Measurements from ENCODE around the gene SUSD1.

The SUSD1 gene

GRCh38 chr9:112087506-112087905 lies 87.6 kb downstream of the SUSD1 start:
- DNase-seq = no peak
- H3K4me3 ChIP-seq (ENCODE audit: low read depth in 1 of 2, low read length in 2 of 2) = no peak overlapping the region
- no peak for ATAC-seq (ENCODE audit: insufficient read depth, low read depth)
- no peak overlapping the region for H2AFZ ChIP-seq (ENCODE audit: low read depth, low read length)
- no peaks in the 10 kb centered on the region for H3K4me1 ChIP-seq (ENCODE audit: insufficient read depth, low read length)
- no peak overlapping the region for H3K9ac ChIP-seq (ENCODE audit: low read depth, low read length)
- H3K27ac ChIP-seq (ENCODE audit: low read length) = no peak overlapping the region
- H3K36me3 ChIP-seq (ENCODE audit: insufficient read depth, low read length) = no peaks in the 10 kb centered on the region; the same call in 1 of the 2 replicates
- H3K27me3 ChIP-seq (ENCODE audit: insufficient read depth, low read length, poor library complexity) = no peaks in the 10 kb centered on the region
- H3K9me3 ChIP-seq (ENCODE audit: insufficient read depth, low read length, severe bottlenecking) = no peaks in the 10 kb centered on the region
- TF ChIP-seq CTCF (IDR thresholded peaks at IDR 0.05; ENCODE audit: borderline replicate concordance, extremely low read depth, low read length, poor library complexity, severe bottlenecking) (no peak), EZH2 (IDR thresholded peaks at IDR 0.05; ENCODE audit: borderline replicate concordance, low read depth, low read length, severe bottlenecking) (no peak)
- H3K79me2 ChIP-seq (ENCODE audit: insufficient read depth, low read length) = no peaks in the 10 kb centered on the region
- H4K20me1 ChIP-seq (ENCODE audit: insufficient read depth, low read length) = no peaks in the 10 kb centered on the region
- H3K4me2 ChIP-seq (ENCODE audit: insufficient read depth, low read length) = no peak overlapping the region

GRCh38 chr9:112086627-112087026 lies 88.5 kb downstream of the SUSD1 start:
- no peaks in the 10 kb centered on the region for H4K20me1 ChIP-seq (ENCODE audit: insufficient read depth, low read length)
- no peak overlapping the region for H3K27ac ChIP-seq (ENCODE audit: low read length)
- H3K27me3 ChIP-seq (ENCODE audit: insufficient read depth, low read length, poor library complexity) = no peaks in the 10 kb centered on the region
- H3K4me3 ChIP-seq (ENCODE audit: low read depth in 1 of 2, low read length in 2 of 2) = no peak overlapping the region
- no peaks in the 10 kb centered on the region for H3K79me2 ChIP-seq (ENCODE audit: insufficient read depth, low read length)
- ATAC-seq (ENCODE audit: insufficient read depth, low read depth) (no peak), DNase-seq (no peak)
- no peaks in the 10 kb centered on the region; the same call in 1 of the 2 replicates for H3K36me3 ChIP-seq (ENCODE audit: insufficient read depth, low read length)
- no peak overlapping the region for H3K4me2 ChIP-seq (ENCODE audit: insufficient read depth, low read length)
- peaks cover 2% of the 10 kb centered on the region for H3K9me3 ChIP-seq (ENCODE audit: insufficient read depth, low read length, severe bottlenecking)
- H2AFZ ChIP-seq (ENCODE audit: low read depth, low read length) = no peak overlapping the region
- TF ChIP-seq EZH2 (IDR thresholded peaks at IDR 0.05; ENCODE audit: borderline replicate concordance, low read depth, low read length, severe bottlenecking) (no peak), CTCF (IDR thresholded peaks at IDR 0.05; ENCODE audit: borderline replicate concordance, extremely low read depth, low read length, poor library complexity, severe bottlenecking) (peak; percentile 68)
- no peak overlapping the region for H3K9ac ChIP-seq (ENCODE audit: low read depth, low read length)
- no peaks in the 10 kb centered on the region for H3K4me1 ChIP-seq (ENCODE audit: insufficient read depth, low read length)

- ATAC-seq (ENCODE audit: insufficient read depth, low read depth) = no peak
- Histone ChIP-seq H3K4me3 (ENCODE audit: low read depth in 1 of 2, low read length in 2 of 2) (no peak overlapping the region), H3K9me3 (ENCODE audit: insufficient read depth, low read length, severe bottlenecking) (peaks cover 2% of the 10 kb centered on the region), H2AFZ (ENCODE audit: low read depth, low read length) (no peak overlapping the region), H3K4me2 (ENCODE audit: insufficient read depth, low read length) (no peak overlapping the region), H3K4me1 (ENCODE audit: insufficient read depth, low read length) (no peaks in the 10 kb centered on the region), H3K9ac (ENCODE audit: low read depth, low read length) (no peak overlapping the region), H3K27ac (ENCODE audit: low read length) (no peak overlapping the region), H3K36me3 (ENCODE audit: insufficient read depth, low read length) (no peaks in the 10 kb centered on the region; the same call in 1 of the 2 replicates), H3K79me2 (ENCODE audit: insufficient read depth, low read length) (no peaks in the 10 kb centered on the region), H3K27me3 (ENCODE audit: insufficient read depth, low read length, poor library complexity) (no peaks in the 10 kb centered on the region), H4K20me1 (ENCODE audit: insufficient read depth, low read length) (no peaks in the 10 kb centered on the region)
- TF ChIP-seq EZH2 (IDR thresholded peaks at IDR 0.05; ENCODE audit: borderline replicate concordance, low read depth, low read length, severe bottlenecking) (no peak), CTCF (IDR thresholded peaks at IDR 0.05; ENCODE audit: borderline replicate concordance, extremely low read depth, low read length, poor library complexity, severe bottlenecking) (no peak)
- DNase-seq = no peak
Measured at GRCh38 chr9:112084907-112085306, 90.2 kb downstream of the SUSD1 start.

GRCh38 chr9:112084334-112084733 lies 90.8 kb downstream of the SUSD1 start:
- Histone ChIP-seq H4K20me1 (ENCODE audit: insufficient read depth, low read length) (no peaks in the 10 kb centered on the region), H3K4me2 (ENCODE audit: insufficient read depth, low read length) (no peak overlapping the region), H3K36me3 (ENCODE audit: insufficient read depth, low read length) (no peaks in the 10 kb centered on the region; the same call in 1 of the 2 replicates), H3K4me1 (ENCODE audit: insufficient read depth, low read length) (no peaks in the 10 kb centered on the region), H3K27me3 (ENCODE audit: insufficient read depth, low read length, poor library complexity) (no peaks in the 10 kb centered on the region), H3K9me3 (ENCODE audit: insufficient read depth, low read length, severe bottlenecking) (peaks cover 2% of the 10 kb centered on the region), H3K79me2 (ENCODE audit: insufficient read depth, low read length) (no peaks in the 10 kb centered on the region), H2AFZ (ENCODE audit: low read depth, low read length) (no peak overlapping the region), H3K4me3 (ENCODE audit: low read depth in 1 of 2, low read length in 2 of 2) (no peak overlapping the region), H3K27ac (ENCODE audit: low read length) (no peak overlapping the region), H3K9ac (ENCODE audit: low read depth, low read length) (no peak overlapping the region)
- TF ChIP-seq CTCF (IDR thresholded peaks at IDR 0.05; ENCODE audit: borderline replicate concordance, extremely low read depth, low read length, poor library complexity, severe bottlenecking) (no peak), EZH2 (IDR thresholded peaks at IDR 0.05; ENCODE audit: borderline replicate concordance, low read depth, low read length, severe bottlenecking) (no peak)
- DNase-seq (no peak), ATAC-seq (ENCODE audit: insufficient read depth, low read depth) (no peak)

All from DND-41 (cell line).